Neural progenitor cell (in vitro differentiated cells): Measurements from ENCODE around the gene HELB. TPM values are rescaled to one million over a fixed set of nuclear protein-coding genes. Genes with fewer than 3 reads are reported as not detected.

Source experiments
- DNase-seq: peaks from one replicate; pipeline ENCODE4 v3.0.0-alpha.2; 2016; ENCODE audit warnings: low spot score
- H2AFZ ChIP-seq: fragments of 200-600 bp; sonication (generic); replicated peaks from 2 replicates; pipeline ENCODE4 v1.6.1; 2016; ENCODE audit warnings: antibody characterized with exemption
- H3F3A ChIP-seq: fragments of 200-600 bp; sonication (generic); 2 replicates; pipeline ENCODE4 v1.6.1; 2016; ENCODE audit warnings: antibody characterized with exemption, low read depth
- H3K27ac ChIP-seq: fragments of 200-600 bp; sonication (generic); 2 replicates; pipeline ENCODE4 v1.5.1; 2016; ENCODE audit warnings: mild to moderate bottlenecking
- H3K27me3 ChIP-seq: fragments of 200-600 bp; sonication (generic); 2 replicates; pipeline ENCODE4 v1.6.1; 2016; ENCODE audit warnings: mild to moderate bottlenecking, moderate library complexity
- H3K36me3 ChIP-seq: fragments of 200-600 bp; sonication (generic); 2 replicates; pipeline ENCODE4 v1.5.1; 2016
- H3K4me1 ChIP-seq: fragments of 200-600 bp; sonication (generic); 2 replicates; pipeline ENCODE4 v1.6.1; 2016; ENCODE audit warnings: mixed run types
- H3K4me2 ChIP-seq: fragments of 200-600 bp; sonication (generic); 2 replicates; pipeline ENCODE4 v1.6.1; 2016
- H3K4me3 ChIP-seq: fragments of 200-600 bp; sonication (generic); 2 replicates; pipeline ENCODE4 v1.5.1; 2016
- H3K79me2 ChIP-seq: fragments of 200-600 bp; sonication (generic); 2 replicates; pipeline ENCODE4 v1.6.1; 2016; ENCODE audit warnings: low read depth
- H3K9ac ChIP-seq: fragments of 200-600 bp; sonication (generic); 2 replicates; pipeline ENCODE4 v1.6.1; 2016
- H3K9me3 ChIP-seq: fragments of 200-600 bp; sonication (generic); 2 replicates; pipeline ENCODE4 v1.5.1; 2016; ENCODE audit warnings: low read depth
- H4K20me1 ChIP-seq: fragments of 200-600 bp; sonication (generic); 2 replicates; pipeline ENCODE4 v1.6.1; 2016; ENCODE audit warnings: low read depth
- H3K27ac Mint-ChIP-seq: 3 replicates; pipeline ENCODE4 v1.8.0; 2021; ENCODE audit warnings: mixed read lengths
- H3K27me3 Mint-ChIP-seq: 2 replicates; pipeline ENCODE4 v1.8.0; 2022; ENCODE audit warnings: low read depth, mild to moderate bottlenecking, inconsistent platforms, moderate library complexity, mixed read lengths; ENCODE audit not compliant: insufficient read depth
- H3K36me3 Mint-ChIP-seq: 3 replicates; pipeline ENCODE4 v1.8.0; 2021; ENCODE audit warnings: mixed read lengths
- H3K4me1 Mint-ChIP-seq: 3 replicates; pipeline ENCODE4 v1.8.0; 2021; ENCODE audit warnings: mixed read lengths
- H3K4me3 Mint-ChIP-seq: 3 replicates; pipeline ENCODE4 v1.8.0; 2021; ENCODE audit warnings: mild to moderate bottlenecking, moderate library complexity, mixed read lengths
- H3K9me3 Mint-ChIP-seq: 3 replicates; pipeline ENCODE4 v1.8.0; 2020; ENCODE audit warnings: mixed read lengths
- EZH2 ChIP-seq: fragments of 200-600 bp; sonication (generic); IDR thresholded peaks from 2 replicates; pipeline ENCODE4 v1.6.1; 2017; ENCODE audit warnings: antibody characterized with exemption, mild to moderate bottlenecking, moderate library complexity
- EZH2phosphoT487 ChIP-seq: fragments of 200-600 bp; sonication (generic); IDR thresholded peaks from 2 replicates; pipeline ENCODE4 v1.6.1; 2017; ENCODE audit warnings: antibody characterized with exemption
- total RNA-seq: library from RNA; depleted of rRNA; stranded (reverse); fragments of >200 nt; gene quantifications from 2 replicates; pipeline ENCODE4 v1.2.3, GENCODE V29; 2015; ENCODE audit warnings: low replicate concordance
- TF ChIP-seq, protein P1 (sequence below): fragments of 200-600 bp; sonication (generic); IDR thresholded peaks from 2 replicates; pipeline ENCODE4 v1.5.1; 2017; ENCODE audit warnings: antibody characterized with exemption, mild to moderate bottlenecking

HELB gene
- total RNA-seq, 1 donor from 2014 or later, result 10.7 TPM

DNA sequence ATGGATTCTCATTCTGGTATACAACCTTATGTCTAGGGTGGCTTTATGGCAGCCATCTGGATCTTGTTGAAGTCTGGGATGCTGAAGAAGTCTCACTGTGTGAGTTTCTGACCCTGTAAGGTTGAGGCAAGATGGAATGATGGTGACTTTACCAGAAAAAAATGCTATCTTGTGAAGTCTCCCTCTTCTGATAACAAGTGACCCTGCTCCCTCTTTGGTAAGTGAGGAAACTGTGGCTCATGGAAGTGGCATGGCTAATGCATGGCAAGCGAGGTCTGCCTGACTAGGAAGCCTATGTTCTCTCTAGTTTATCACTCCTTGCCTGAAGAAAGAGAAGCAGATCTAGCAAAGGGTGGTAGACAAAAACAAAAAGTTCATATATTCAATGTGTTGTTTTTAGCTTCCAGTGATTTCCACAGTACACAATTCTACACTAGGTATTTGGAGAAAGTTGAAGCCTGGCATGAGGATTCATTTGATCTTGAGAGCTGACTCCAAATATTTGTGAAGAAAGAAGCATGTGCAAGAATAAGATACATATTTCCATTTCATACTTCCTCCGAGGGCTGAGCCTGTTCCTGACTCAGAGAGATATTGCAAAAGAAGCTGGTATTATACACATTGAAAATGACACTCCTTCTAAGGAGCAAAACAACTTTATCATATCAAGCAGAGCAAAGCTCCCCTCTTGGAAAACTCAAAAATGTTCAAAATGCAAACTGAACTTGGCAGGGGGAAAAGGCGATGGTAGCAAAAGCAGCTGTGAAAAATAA is 63.6 kb downstream of the HELB start:
- no peak overlapping the region for H3K4me2 ChIP-seq
- no peaks in the 10 kb centered on the region for H3K4me1 Mint-ChIP-seq

GRCh38 chr12:66367015-66367667 is 64.8 kb downstream of the HELB start:
- Mint-ChIP-seq H3K27me3 (peaks cover 3% of the 10 kb centered on the region), H3K27ac (no peak overlapping the region), H3K4me1 (no peaks in the 10 kb centered on the region), H3K36me3 (peaks cover 11% of the 10 kb centered on the region), H3K4me3 (no peak overlapping the region), H3K9me3 (no peaks in the 10 kb centered on the region)
- no peaks in the 10 kb centered on the region for H3K9me3 ChIP-seq
- H3K4me1 ChIP-seq, result no peaks in the 10 kb centered on the region
- no peak overlapping the region for H3K4me2 ChIP-seq
- no peak overlapping the region for H3K27ac ChIP-seq
- no peak overlapping the region for H3K4me3 ChIP-seq
- H3K9ac ChIP-seq, result no peak overlapping the region
- TF ChIP-seq, protein P1, sequence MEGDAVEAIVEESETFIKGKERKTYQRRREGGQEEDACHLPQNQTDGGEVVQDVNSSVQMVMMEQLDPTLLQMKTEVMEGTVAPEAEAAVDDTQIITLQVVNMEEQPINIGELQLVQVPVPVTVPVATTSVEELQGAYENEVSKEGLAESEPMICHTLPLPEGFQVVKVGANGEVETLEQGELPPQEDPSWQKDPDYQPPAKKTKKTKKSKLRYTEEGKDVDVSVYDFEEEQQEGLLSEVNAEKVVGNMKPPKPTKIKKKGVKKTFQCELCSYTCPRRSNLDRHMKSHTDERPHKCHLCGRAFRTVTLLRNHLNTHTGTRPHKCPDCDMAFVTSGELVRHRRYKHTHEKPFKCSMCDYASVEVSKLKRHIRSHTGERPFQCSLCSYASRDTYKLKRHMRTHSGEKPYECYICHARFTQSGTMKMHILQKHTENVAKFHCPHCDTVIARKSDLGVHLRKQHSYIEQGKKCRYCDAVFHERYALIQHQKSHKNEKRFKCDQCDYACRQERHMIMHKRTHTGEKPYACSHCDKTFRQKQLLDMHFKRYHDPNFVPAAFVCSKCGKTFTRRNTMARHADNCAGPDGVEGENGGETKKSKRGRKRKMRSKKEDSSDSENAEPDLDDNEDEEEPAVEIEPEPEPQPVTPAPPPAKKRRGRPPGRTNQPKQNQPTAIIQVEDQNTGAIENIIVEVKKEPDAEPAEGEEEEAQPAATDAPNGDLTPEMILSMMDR, result no peak
- no peak for TF ChIP-seq EZH2
- TF ChIP-seq EZH2phosphoT487, result no peak
- no peak overlapping the region for H2AFZ ChIP-seq
- no peaks in the 10 kb centered on the region for H4K20me1 ChIP-seq
- no peaks in the 10 kb centered on the region for H3K79me2 ChIP-seq
- H3K36me3 ChIP-seq, result no peaks in the 10 kb centered on the region
- H3F3A ChIP-seq, result no peaks in the 10 kb centered on the region
- peak; percentile 22 for DNase-seq
- H3K27me3 ChIP-seq, result no peaks in the 10 kb centered on the region

More for the DNA sequence above, 63.6 kb downstream of the HELB start:
- H3K9ac ChIP-seq, result no peak overlapping the region
- no peaks in the 10 kb centered on the region for H3K79me2 ChIP-seq
- no peaks in the 10 kb centered on the region for H3F3A ChIP-seq
- no peak overlapping the region for H3K27ac Mint-ChIP-seq
- H3K27me3 Mint-ChIP-seq, result peaks cover 4% of the 10 kb centered on the region
- H3K9me3 Mint-ChIP-seq, result no peaks in the 10 kb centered on the region
- H2AFZ ChIP-seq, result no peak overlapping the region
- H3K27me3 ChIP-seq, result no peaks in the 10 kb centered on the region
- no peak for DNase-seq
- H3K27ac ChIP-seq, result no peak overlapping the region
- peaks cover 12% of the 10 kb centered on the region for H3K36me3 Mint-ChIP-seq
- H3K9me3 ChIP-seq, result no peaks in the 10 kb centered on the region
- no peak overlapping the region for H3K4me3 ChIP-seq
- TF ChIP-seq EZH2, result no peak
- TF ChIP-seq, protein P1, result no peak
- no peak for TF ChIP-seq EZH2phosphoT487
- H3K36me3 ChIP-seq, result no peaks in the 10 kb centered on the region
- no peak overlapping the region for H3K4me3 Mint-ChIP-seq
- H4K20me1 ChIP-seq, result no peaks in the 10 kb centered on the region
- H3K4me1 ChIP-seq, result no peaks in the 10 kb centered on the region

GRCh38 chr12:66371982-66372381 is 69.7 kb downstream of the HELB start:
- no peaks in the 10 kb centered on the region for H3K9me3 Mint-ChIP-seq
- peaks cover 12% of the 10 kb centered on the region for H3K36me3 Mint-ChIP-seq
- peaks cover 5% of the 10 kb centered on the region for H3K4me1 Mint-ChIP-seq
- H3K4me3 Mint-ChIP-seq, result no peak overlapping the region
- Histone ChIP-seq H3K4me1 (no peaks in the 10 kb centered on the region), H3K27me3 (no peaks in the 10 kb centered on the region), H3K36me3 (no peaks in the 10 kb centered on the region), H3F3A (no peaks in the 10 kb centered on the region), H2AFZ (no peak overlapping the region), H3K79me2 (no peaks in the 10 kb centered on the region), H3K27ac (no peak overlapping the region), H4K20me1 (no peaks in the 10 kb centered on the region), H3K4me2 (no peak overlapping the region), H3K9me3 (no peaks in the 10 kb centered on the region), H3K9ac (no peak overlapping the region), H3K4me3 (no peak overlapping the region)
- no peaks in the 10 kb centered on the region for H3K27me3 Mint-ChIP-seq
- H3K27ac Mint-ChIP-seq, result no peak overlapping the region
- no peak for DNase-seq
- no peak for TF ChIP-seq EZH2phosphoT487
- no peak for TF ChIP-seq EZH2
- TF ChIP-seq, protein P1, result no peak
